WTC11 (cell line): Measurements from ENCODE around the gene TRIM66. TPM values are rescaled to one million over a fixed set of nuclear protein-coding genes. Genes with fewer than 3 reads are reported as not detected.

Experiments used
- ATAC-seq: fragments of 200-7000 bp; cut with Tn5 transposase; 2 replicates; pipeline ENCODE4 v1.10.0; 2021; ENCODE audit warnings: mild to moderate bottlenecking, moderate library complexity
- CTCF ChIA-PET: fragments of 300-600 bp; sonication (Branson Sonifier 250); formaldehyde crosslinking; loops from one replicate; lab custom pipeline; 2021; ENCODE audit warnings: antibody characterized with exemption; lab: Charles Lee
- POLR2A ChIA-PET: fragments of 350-600 bp; sonication (Branson Sonifier 250); formaldehyde crosslinking; loops from one replicate; lab custom pipeline; 2021; ENCODE audit warnings: antibody characterized with exemption; lab: Charles Lee
- DNase-seq: peaks from one replicate; pipeline ENCODE4 v3.0.0; 2021; ENCODE audit warnings: low spot score
- H3K27ac Mint-ChIP-seq: 2 replicates; pipeline ENCODE4 v1.8.0; 2021; ENCODE audit warnings: mixed read lengths
- H3K27me3 Mint-ChIP-seq: 2 replicates; pipeline ENCODE4 v1.8.0; 2021; ENCODE audit warnings: low read depth, mild to moderate bottlenecking, moderate library complexity, mixed read lengths
- H3K36me3 Mint-ChIP-seq: 2 replicates; pipeline ENCODE4 v1.8.0; 2021; ENCODE audit warnings: mixed read lengths
- H3K4me1 Mint-ChIP-seq: 2 replicates; pipeline ENCODE4 v1.8.0; 2022; ENCODE audit warnings: mixed read lengths
- H3K4me3 Mint-ChIP-seq: 2 replicates; pipeline ENCODE4 v1.8.0; 2021; ENCODE audit warnings: mild to moderate bottlenecking, moderate library complexity, mixed read lengths
- H3K9me3 Mint-ChIP-seq: 2 replicates; pipeline ENCODE4 v1.8.0; 2021; ENCODE audit warnings: mixed read lengths
- ATF1 ChIP-seq: sonication (generic); formaldehyde crosslinking; IDR thresholded peaks from 2 replicates; pipeline ENCODE4 v1.8.1; 2023; ENCODE audit warnings: mild to moderate bottlenecking, moderate library complexity, missing genetic modification reagents
- CREB1 ChIP-seq: sonication (generic); formaldehyde crosslinking; IDR thresholded peaks from 2 replicates; pipeline ENCODE4 v1.8.0; 2023; ENCODE audit warnings: mild to moderate bottlenecking, missing genetic modification reagents
- FOXJ3 ChIP-seq: sonication (generic); formaldehyde crosslinking; IDR thresholded peaks from 2 replicates; pipeline ENCODE4 v1.9.0; 2021; ENCODE audit warnings: missing genetic modification reagents, mild to moderate bottlenecking, borderline replicate concordance
- HMGXB4 ChIP-seq: sonication (generic); formaldehyde crosslinking; IDR thresholded peaks from 2 replicates; pipeline ENCODE4 v1.8.1; 2023; ENCODE audit warnings: mild to moderate bottlenecking, moderate library complexity, missing genetic modification reagents
- IRF1 ChIP-seq: sonication (generic); formaldehyde crosslinking; IDR thresholded peaks from 2 replicates; pipeline ENCODE4 v1.8.0; 2023; ENCODE audit warnings: missing genetic modification reagents
- KAT7 ChIP-seq: sonication (generic); formaldehyde crosslinking; IDR thresholded peaks from 2 replicates; pipeline ENCODE4 v1.8.1; 2023; ENCODE audit warnings: missing genetic modification reagents, mild to moderate bottlenecking, borderline replicate concordance
- MLX ChIP-seq: sonication (generic); formaldehyde crosslinking; IDR thresholded peaks from 2 replicates; pipeline ENCODE4 v1.8.1; 2023; ENCODE audit warnings: mild to moderate bottlenecking, missing genetic modification reagents, moderate library complexity
- NR2C2 ChIP-seq: sonication (generic); formaldehyde crosslinking; IDR thresholded peaks from 2 replicates; pipeline ENCODE4 v1.8.0; 2022; ENCODE audit warnings: mild to moderate bottlenecking, missing genetic modification reagents
- PRDM15 ChIP-seq: sonication (generic); formaldehyde crosslinking; IDR thresholded peaks from 2 replicates; pipeline ENCODE4 v1.8.0; 2022; ENCODE audit warnings: missing genetic modification reagents
- PREB ChIP-seq: sonication (generic); formaldehyde crosslinking; IDR thresholded peaks from 2 replicates; pipeline ENCODE4 v1.8.1; 2022; ENCODE audit warnings: mild to moderate bottlenecking, missing genetic modification reagents, moderate library complexity, borderline replicate concordance
- SMAD3 ChIP-seq: sonication (generic); formaldehyde crosslinking; IDR thresholded peaks from 2 replicates; pipeline ENCODE4 v1.8.0; 2022; ENCODE audit warnings: missing genetic modification reagents, mild to moderate bottlenecking, borderline replicate concordance
- ZNF219 ChIP-seq: sonication (generic); formaldehyde crosslinking; IDR thresholded peaks from 2 replicates; pipeline ENCODE4 v1.8.0; 2023; ENCODE audit warnings: missing genetic modification reagents, mild to moderate bottlenecking, borderline replicate concordance
- ZNF423 ChIP-seq: fragments of 250-450 bp; sonication (Bioruptor Pico); IDR thresholded peaks from 2 replicates; pipeline ENCODE4 v2.1.2; 2022; ENCODE audit warnings: mild to moderate bottlenecking, moderate library complexity
- ZNF671 ChIP-seq: fragments of 250-450 bp; sonication (Bioruptor Pico); IDR thresholded peaks from 2 replicates; pipeline ENCODE4 v1.8.0; 2021; ENCODE audit warnings: mild to moderate bottlenecking
- total RNA-seq: library from RNA; stranded (reverse); gene quantifications from 3 replicates; pipeline ENCODE4 v1.2.3, GENCODE V29; 2021

Gene TRIM66
- total RNA-seq, 1 experiment from 2014 or later: 5.6 TPM

GRCh38 chr11:8597182-8597581, 85.3 kb downstream of the TRIM66 start:
- DNase-seq (no peak), ATAC-seq (no peak)
- no peaks in the 10 kb centered on the region; the same call in 1 of the 2 replicates for H3K27me3 Mint-ChIP-seq
- no peak overlapping the region for H3K27ac Mint-ChIP-seq
- no peak for TF ChIP-seq ZNF671 (CRISPR knock-in tag)
- no peak for TF ChIP-seq NR2C2 (CRISPR knock-in tag)
- TF ChIP-seq PRDM15 (CRISPR knock-in tag): no peak
- no peak for TF ChIP-seq FOXJ3 (CRISPR knock-in tag)
- TF ChIP-seq IRF1 (CRISPR knock-in tag): no peak
- no peak overlapping the region for H3K4me3 Mint-ChIP-seq
- no peaks in the 10 kb centered on the region for H3K36me3 Mint-ChIP-seq
- H3K4me1 Mint-ChIP-seq: peaks cover 21% of the 10 kb centered on the region
- ChIA-PET POLR2A (no interaction called here), CTCF (no interaction called here)
- no peaks in the 10 kb centered on the region for H3K9me3 Mint-ChIP-seq

GRCh38 chr11:8596504-8597046, 85.9 kb downstream of the TRIM66 start:
- Mint-ChIP-seq H3K4me1 (peaks cover 21% of the 10 kb centered on the region), H3K27ac (no peak overlapping the region), H3K27me3 (no peaks in the 10 kb centered on the region; the same call in 1 of the 2 replicates), H3K36me3 (no peaks in the 10 kb centered on the region), H3K9me3 (no peaks in the 10 kb centered on the region), H3K4me3 (no peak overlapping the region)
- CTCF ChIA-PET: interaction anchor here (0.6 kb wide), 1 partner anchor 8 kb away, joined by 4 read pairs; no protein-coding TSS in a partner anchor
- TF ChIP-seq PREB (CRISPR knock-in tag): no peak
- TF ChIP-seq ZNF423: no peak
- TF ChIP-seq KAT7 (CRISPR knock-in tag): no peak
- no peak for TF ChIP-seq CREB1
- no peak for TF ChIP-seq NR2C2 (CRISPR knock-in tag)
- TF ChIP-seq HMGXB4 (CRISPR knock-in tag): no peak
- no peak for TF ChIP-seq SMAD3
- no peak for TF ChIP-seq MLX
- TF ChIP-seq ATF1: no peak
- TF ChIP-seq ZNF219 (CRISPR knock-in tag): no peak
- ATAC-seq (no peak), DNase-seq (no peak)
- POLR2A ChIA-PET: no interaction called here
